ENCODE data around the gene FSTL1. TPM values are rescaled to one million over a fixed set of nuclear protein-coding genes. Genes with fewer than 3 reads are reported as not detected.

The FSTL1 gene
- total RNA-seq, 2 donors from 2014 or later, result 212 to 265 TPM

DNA sequence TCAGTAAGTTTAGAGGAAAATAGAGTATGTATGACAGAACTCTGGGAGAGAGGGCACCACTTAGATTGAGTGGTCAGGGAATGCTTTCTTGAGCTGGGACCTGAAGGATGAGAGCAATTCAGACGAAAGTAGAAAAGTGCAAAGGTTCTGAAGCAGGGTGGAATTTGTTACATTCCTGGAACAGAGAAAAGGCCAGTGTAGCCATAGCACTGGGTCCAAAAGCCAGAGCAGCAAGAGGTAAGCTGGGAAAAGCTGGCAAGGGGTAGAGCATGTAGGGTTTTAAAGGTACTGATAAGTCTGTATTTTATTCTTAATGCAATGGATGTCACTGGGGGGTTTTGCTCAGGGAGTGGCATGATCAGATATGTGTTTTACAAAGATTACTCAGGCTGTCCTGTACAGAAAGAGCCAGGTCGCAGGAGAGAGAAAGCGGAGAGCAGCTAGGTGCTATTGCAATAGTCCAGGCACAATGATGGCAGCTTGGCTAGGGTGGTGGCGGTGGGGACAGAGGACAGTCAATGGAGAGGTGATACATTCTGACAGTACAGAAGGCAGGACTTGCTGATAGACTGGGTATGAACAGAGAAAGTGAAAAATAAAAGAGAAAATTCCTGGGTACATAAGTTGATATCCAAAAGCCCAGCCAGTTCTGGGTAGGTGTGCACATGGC lies 17.0 kb downstream of the FSTL1 start:
- H3K27ac ChIP-seq, result peak overlapping the region in 1 of 2 donors; percentile 49
- WGBS, result 85% methylated on average over 4 of the region's 4 CpGs
- no peak for DNase-seq (ENCODE audit: low spot score)

DNA sequence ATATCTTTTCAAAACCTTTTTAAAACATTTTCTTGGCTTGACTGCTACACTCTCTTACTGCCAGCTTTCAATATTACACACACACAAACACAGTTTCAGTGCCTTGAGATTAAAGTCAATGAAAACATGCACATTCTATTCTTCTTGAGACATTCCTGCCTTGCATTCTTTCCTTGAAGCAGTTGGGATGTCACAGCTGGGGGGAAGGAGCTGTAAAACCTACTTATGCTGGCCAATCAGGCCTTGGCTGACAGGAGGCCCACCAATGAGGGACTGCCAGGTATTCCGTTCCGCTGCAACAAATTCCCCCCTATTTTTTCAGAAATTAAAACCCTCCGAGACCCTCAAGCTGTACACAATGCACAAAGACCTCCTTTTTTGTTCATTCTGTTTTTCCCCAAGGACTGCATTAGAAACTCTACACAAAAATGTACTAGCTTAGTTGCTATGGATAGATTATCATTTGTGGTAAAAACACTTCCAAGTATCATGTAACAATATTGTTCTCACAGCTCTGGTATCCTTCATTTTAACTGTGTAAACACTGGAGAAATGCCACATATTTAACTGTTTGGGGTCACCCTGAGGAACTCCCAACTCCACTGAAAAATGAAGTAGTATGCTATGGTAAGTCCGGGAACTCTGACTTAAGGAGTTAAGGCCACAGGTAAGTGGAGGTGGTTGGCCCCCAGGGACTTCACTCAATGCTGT lies 18.5 kb downstream of the FSTL1 start:
- Histone ChIP-seq H3K27me3 (replicated peaks; ENCODE audit: insufficient read depth) (no peaks in the 10 kb centered on the region), H3K9me3 (no peaks in the 10 kb centered on the region), H3K4me1 (replicated peaks) (peaks cover 15% of the 10 kb centered on the region), H3K27ac (peak overlapping the region; percentile 1 to 21), H3K36me3 (no peaks in the 10 kb centered on the region), H3K4me3 (no peak overlapping the region)
- intact Hi-C loops (cut with DNase I), result no loop called here
- DNase-seq (ENCODE audit: low spot score), result no peak
- TF ChIP-seq POLR2AphosphoS5 (IDR thresholded peaks at IDR 0.05) (no peak), CTCF (IDR thresholded peaks at IDR 0.05) (no peak), POLR2A (IDR thresholded peaks at IDR 0.05) (no peak)
- 75% methylated on average over 4 of the region's 4 CpGs for WGBS

More for the DNA sequence above, 17.0 kb downstream of the FSTL1 start:
- intact Hi-C loops (cut with DNase I), result no loop called here
- TF ChIP-seq CTCF (IDR thresholded peaks at IDR 0.05), result no peak
- no peak for TF ChIP-seq POLR2A (IDR thresholded peaks at IDR 0.05)
- no peak for TF ChIP-seq POLR2AphosphoS5 (IDR thresholded peaks at IDR 0.05)
- Histone ChIP-seq H3K4me1 (replicated peaks) (peaks cover 22% of the 10 kb centered on the region), H3K4me3 (no peak overlapping the region), H3K9me3 (no peaks in the 10 kb centered on the region), H3K36me3 (no peaks in the 10 kb centered on the region), H3K27me3 (replicated peaks; ENCODE audit: insufficient read depth) (no peaks in the 10 kb centered on the region)

- Histone ChIP-seq H3K27me3 (replicated peaks; ENCODE audit: insufficient read depth) (no peaks in the 10 kb centered on the region), H3K36me3 (no peaks in the 10 kb centered on the region), H3K9me3 (no peaks in the 10 kb centered on the region), H3K4me3 (no peak overlapping the region), H3K27ac (peak overlapping the region; percentile 6 to 18), H3K4me1 (replicated peaks) (peaks cover 14% of the 10 kb centered on the region)
- WGBS, result 67% methylated on average over 1 of the region's 1 CpG
- TF ChIP-seq POLR2A (IDR thresholded peaks at IDR 0.05) (no peak), POLR2AphosphoS5 (IDR thresholded peaks at IDR 0.05) (no peak), CTCF (IDR thresholded peaks at IDR 0.05) (no peak)
- no peak for DNase-seq (ENCODE audit: low spot score)
- intact Hi-C loops (cut with DNase I), result no loop called here
Measured at GRCh38 chr3:120429921-120430361, 20.9 kb downstream of the FSTL1 start.

DNA sequence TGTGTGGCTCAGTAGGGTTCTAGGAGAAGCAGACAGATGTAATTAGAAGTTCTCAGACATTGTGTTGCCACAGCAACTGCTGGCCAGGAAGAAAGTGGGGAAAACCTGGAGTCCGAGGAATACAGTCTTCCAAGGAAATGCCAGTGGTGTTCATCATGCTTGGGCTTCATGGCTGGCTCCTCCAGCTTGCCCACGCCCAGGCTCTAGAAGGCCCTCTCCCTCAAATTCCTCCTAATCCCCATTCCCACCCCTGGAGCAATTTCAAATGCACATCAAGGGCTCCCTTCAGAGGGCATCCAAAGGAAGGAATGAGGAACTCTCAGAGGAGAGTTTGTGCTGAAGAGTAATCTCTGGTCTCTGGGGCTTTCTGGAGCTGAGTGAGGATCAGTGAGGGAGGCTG lies 21.9 kb downstream of the FSTL1 start:
- Histone ChIP-seq H3K27me3 (replicated peaks; ENCODE audit: insufficient read depth) (no peaks in the 10 kb centered on the region), H3K4me3 (no peak overlapping the region), H3K9me3 (no peaks in the 10 kb centered on the region), H3K4me1 (replicated peaks) (peaks cover 11% of the 10 kb centered on the region), H3K27ac (no peak overlapping the region), H3K36me3 (no peaks in the 10 kb centered on the region)
- intact Hi-C loops (cut with DNase I), result no loop called here
- TF ChIP-seq POLR2A (IDR thresholded peaks at IDR 0.05) (no peak), CTCF (IDR thresholded peaks at IDR 0.05) (no peak), POLR2AphosphoS5 (IDR thresholded peaks at IDR 0.05) (no peak)
- 79% methylated on average over 2 of the region's 2 CpGs for WGBS
- DNase-seq (ENCODE audit: low spot score), result no peak
